HUES6 (cell line): ENCODE results near the gene KAT6B.

ENCODE experiments used
- H3K27ac ChIP-seq: 2 replicates; pipeline ENCODE4 v1.7.0; 2013; ENCODE audit warnings: low read depth, mild to moderate bottlenecking, low read length, inconsistent platforms
- H3K27me3 ChIP-seq: 2 replicates; pipeline ENCODE4 v1.6.1; 2013; ENCODE audit warnings: low read length; ENCODE audit not compliant: control insufficient read depth, insufficient read depth
- H3K36me3 ChIP-seq: 2 replicates; pipeline ENCODE4 v1.6.1; 2013; ENCODE audit warnings: low read length; ENCODE audit not compliant: control insufficient read depth, insufficient read depth
- H3K4me1 ChIP-seq: 2 replicates; pipeline ENCODE4 v1.6.1; 2013; ENCODE audit warnings: low read length; ENCODE audit not compliant: control insufficient read depth, insufficient read depth
- H3K4me3 ChIP-seq: 2 replicates; pipeline ENCODE4 v1.5.1; 2013; ENCODE audit warnings: low read depth, low read length
- H3K9ac ChIP-seq: one replicate; pipeline ENCODE4 v1.6.1; 2013; ENCODE audit warnings: mild to moderate bottlenecking, low read length
- H3K9me3 ChIP-seq: 2 replicates; pipeline ENCODE4 v1.6.1; 2013; ENCODE audit warnings: low read depth, low read length; ENCODE audit not compliant: control insufficient read depth, insufficient read depth

The KAT6B gene

DNA sequence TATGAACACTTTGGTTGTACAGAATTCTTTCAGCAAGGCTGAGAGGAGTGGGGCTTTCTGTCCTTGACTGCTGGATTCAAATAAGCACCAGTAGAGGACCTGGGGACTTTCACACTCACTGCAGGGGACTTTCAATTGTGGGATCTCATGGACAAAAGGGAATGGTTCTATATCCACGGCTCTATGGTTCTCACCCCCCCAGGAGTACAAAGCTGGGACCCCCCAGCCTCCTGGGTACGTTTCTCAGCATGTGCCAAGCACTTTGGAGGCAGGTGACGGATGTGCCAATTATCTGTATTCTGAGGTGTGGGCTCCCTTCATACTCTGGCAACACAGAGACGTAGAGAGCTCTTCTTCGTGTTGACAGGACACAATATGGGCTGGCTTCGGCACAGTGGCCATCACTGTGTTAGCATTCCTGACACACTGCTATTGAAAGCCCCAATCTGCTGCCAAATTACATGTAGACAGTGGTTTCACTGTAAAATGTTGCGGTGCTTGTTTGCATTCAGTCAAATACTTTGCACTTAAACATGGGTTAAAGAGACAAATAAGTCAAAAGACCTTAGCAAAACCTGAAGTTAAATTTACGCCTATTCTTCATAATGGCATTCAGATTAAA lies 192.4 kb downstream of the KAT6B start:
- peaks cover 7% of the 10 kb centered on the region; the same call in 1 of the 2 replicates for H3K4me1 ChIP-seq
- H3K9ac ChIP-seq, result no peak overlapping the region
- H3K27me3 ChIP-seq, result no peaks in the 10 kb centered on the region
- H3K27ac ChIP-seq, result no peak overlapping the region
- no peaks in the 10 kb centered on the region for H3K9me3 ChIP-seq
- peaks cover 9% of the 10 kb centered on the region; the same call in 1 of the 2 replicates for H3K36me3 ChIP-seq
- no peak overlapping the region for H3K4me3 ChIP-seq

DNA sequence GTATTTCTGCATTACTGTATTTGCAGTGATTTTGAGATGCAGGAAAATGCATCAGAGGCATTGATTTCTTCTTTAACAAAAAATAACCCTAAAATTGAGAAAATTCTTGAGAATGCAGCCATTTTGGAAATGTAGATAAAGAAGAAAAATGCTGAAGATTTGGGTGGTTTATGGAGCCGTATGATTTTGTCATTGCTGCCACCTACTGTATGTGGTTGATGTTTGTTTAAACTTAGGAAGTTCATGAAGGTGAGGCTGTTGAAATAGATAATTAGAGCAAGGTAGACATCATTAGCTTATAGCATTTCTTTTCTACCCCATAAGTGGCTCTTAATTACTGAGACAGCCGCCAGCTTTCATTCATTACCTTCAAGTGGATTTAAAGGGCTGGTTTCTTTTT lies 193.0 kb downstream of the KAT6B start:
- Histone ChIP-seq H3K9ac (no peak overlapping the region), H3K4me1 (peaks cover 7% of the 10 kb centered on the region; the same call in 1 of the 2 replicates), H3K27me3 (no peaks in the 10 kb centered on the region), H3K4me3 (no peak overlapping the region), H3K36me3 (peaks cover 9% of the 10 kb centered on the region; the same call in 1 of the 2 replicates), H3K27ac (no peak overlapping the region), H3K9me3 (no peaks in the 10 kb centered on the region)

DNA sequence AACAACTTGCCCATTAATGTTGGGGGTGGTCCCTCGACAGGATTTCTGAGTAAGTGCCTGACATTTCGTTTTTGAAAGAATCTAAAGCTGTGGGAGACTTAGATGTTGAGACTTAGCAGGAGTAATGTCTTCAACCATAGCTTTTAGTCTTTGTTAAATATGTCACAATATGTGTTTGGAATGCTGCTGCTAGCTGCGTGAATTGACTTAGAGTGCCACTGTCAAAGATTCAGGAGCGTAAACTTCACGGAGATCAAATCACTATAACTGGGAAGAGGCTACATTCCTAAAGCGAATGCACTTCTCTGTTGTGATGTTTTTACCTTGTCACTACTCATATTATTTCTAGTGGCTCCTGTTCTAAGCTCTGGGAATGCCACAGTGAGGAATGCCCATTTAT lies 193.8 kb downstream of the KAT6B start:
- Histone ChIP-seq H3K27me3 (no peaks in the 10 kb centered on the region), H3K4me3 (no peak overlapping the region), H3K27ac (no peak overlapping the region), H3K9me3 (no peaks in the 10 kb centered on the region), H3K9ac (no peak overlapping the region), H3K4me1 (peaks cover 7% of the 10 kb centered on the region; the same call in 1 of the 2 replicates), H3K36me3 (peaks cover 17% of the 10 kb centered on the region; the same call in 1 of the 2 replicates)

DNA sequence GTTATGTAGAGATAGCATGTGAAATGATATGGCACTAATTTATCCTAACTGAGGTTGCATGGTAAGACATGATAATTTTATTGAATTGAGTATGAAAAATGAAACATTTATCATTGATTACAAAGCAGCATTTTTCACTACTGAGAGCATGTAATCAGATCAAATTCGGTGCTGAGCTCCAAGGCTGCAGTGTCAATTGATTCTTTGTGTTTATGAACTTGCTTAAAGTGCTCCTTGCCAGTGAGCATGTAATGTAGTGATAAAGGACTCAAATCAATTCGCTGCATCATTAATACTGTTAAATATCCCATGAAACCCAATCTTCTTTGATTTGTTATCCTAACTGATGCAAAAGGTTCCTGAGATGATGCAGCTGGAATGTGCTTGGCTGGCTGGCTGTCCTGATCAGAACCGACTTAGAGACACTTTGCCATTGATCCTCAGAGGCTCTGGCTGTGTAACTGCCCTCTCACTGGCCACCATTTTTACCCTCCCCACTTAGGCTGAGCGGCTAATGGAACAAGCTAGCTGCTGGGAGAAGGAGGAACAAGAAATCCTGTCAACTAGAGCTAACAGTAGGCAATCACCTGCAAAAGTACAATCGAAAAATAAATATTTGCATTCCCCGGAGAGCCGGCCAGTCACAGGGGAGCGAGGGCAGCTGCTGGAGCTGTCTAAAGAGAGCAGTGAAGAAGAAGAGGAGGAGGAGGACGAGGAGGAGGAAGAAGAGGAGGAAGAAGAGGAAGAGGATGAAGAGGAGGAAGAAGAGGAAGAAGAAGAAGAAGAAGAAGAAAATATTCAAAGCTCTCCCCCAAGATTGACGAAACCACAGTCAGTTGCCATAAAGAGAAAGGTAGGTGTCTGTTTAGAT lies 195.2 kb downstream of the KAT6B start:
- Histone ChIP-seq H3K27ac (no peak overlapping the region), H3K36me3 (peaks cover 23% of the 10 kb centered on the region; the same call in 1 of the 2 replicates), H3K4me3 (no peak overlapping the region)

DNA sequence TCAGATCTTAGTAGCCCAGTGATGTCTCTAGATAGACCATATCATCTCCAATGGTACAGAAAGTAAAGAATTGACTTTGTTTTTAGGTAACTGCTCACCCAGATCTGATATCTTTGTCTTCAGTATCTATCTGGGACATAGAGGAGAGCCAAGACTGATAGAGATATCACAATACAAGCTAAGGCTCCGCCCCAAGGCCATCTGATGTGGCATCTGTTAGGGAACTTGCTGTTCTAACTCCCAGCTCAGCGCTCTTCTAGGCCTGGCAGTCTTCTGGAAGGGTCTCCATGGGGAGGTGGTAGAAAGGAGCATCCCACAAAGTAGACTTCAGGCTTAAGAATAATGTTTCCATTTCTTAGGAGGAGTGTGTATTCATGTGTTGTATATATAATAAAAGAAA lies 196.7 kb downstream of the KAT6B start:
- Histone ChIP-seq H3K9ac (no peak overlapping the region), H3K27ac (no peak overlapping the region), H3K4me1 (peaks cover 7% of the 10 kb centered on the region; the same call in 1 of the 2 replicates), H3K36me3 (peaks cover 26% of the 10 kb centered on the region; the same call in 1 of the 2 replicates), H3K27me3 (no peaks in the 10 kb centered on the region), H3K9me3 (no peaks in the 10 kb centered on the region), H3K4me3 (no peak overlapping the region)

More for the DNA sequence above, 195.2 kb downstream of the KAT6B start:
- H3K9ac ChIP-seq, result no peak overlapping the region
- H3K27me3 ChIP-seq, result no peaks in the 10 kb centered on the region
- no peaks in the 10 kb centered on the region for H3K9me3 ChIP-seq
- H3K4me1 ChIP-seq, result peaks cover 7% of the 10 kb centered on the region; the same call in 1 of the 2 replicates

DNA sequence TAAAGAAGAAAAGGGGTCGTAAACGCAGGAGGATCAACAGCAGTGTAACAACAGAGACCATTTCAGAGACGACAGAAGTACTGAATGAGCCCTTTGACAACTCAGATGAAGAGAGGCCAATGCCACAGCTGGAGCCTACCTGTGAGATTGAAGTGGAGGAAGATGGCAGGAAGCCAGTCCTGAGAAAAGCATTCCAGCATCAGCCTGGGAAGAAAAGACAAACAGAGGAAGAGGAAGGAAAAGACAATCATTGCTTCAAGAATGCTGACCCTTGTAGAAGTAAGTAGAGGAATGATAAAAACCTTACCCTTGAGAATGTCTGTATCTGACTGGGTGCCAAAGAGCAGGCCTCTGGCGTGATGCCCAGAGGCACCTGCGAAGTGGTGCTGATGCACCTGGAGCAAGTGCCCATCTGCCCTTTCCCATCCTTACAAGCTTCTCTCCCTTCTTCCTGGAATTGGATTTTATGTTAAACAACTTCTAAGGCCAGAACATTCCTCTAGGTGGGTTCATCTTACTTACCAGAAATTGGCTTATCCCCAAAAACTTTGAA lies 198.6 kb downstream of the KAT6B start:
- Histone ChIP-seq H3K27me3 (no peaks in the 10 kb centered on the region), H3K4me1 (no peaks in the 10 kb centered on the region), H3K27ac (no peak overlapping the region), H3K4me3 (no peak overlapping the region), H3K36me3 (peaks cover 43% of the 10 kb centered on the region), H3K9ac (no peak overlapping the region), H3K9me3 (no peaks in the 10 kb centered on the region)

DNA sequence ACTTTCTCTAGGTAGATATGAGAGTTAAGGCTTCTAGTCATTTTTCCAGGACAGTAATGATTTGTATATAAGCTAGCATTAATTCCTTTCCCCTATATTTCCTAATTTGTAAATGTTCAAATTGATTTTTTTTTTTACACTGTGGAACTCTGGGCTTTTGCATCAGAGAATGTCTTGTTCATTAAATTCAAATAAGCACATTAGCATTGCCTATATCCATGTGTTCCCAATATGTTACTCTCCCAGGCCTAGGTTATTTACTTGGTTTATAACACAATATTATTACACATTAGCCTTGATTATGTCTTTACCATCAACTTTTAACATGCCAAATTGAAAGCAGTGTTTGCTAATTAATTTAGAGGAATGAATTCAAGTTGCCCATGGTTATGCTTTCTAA lies 201.6 kb downstream of the KAT6B start:
- Histone ChIP-seq H3K4me1 (no peaks in the 10 kb centered on the region), H3K9me3 (no peaks in the 10 kb centered on the region), H3K36me3 (peaks cover 41% of the 10 kb centered on the region), H3K27me3 (no peaks in the 10 kb centered on the region), H3K4me3 (no peak overlapping the region), H3K9ac (no peak overlapping the region), H3K27ac (no peak overlapping the region)

DNA sequence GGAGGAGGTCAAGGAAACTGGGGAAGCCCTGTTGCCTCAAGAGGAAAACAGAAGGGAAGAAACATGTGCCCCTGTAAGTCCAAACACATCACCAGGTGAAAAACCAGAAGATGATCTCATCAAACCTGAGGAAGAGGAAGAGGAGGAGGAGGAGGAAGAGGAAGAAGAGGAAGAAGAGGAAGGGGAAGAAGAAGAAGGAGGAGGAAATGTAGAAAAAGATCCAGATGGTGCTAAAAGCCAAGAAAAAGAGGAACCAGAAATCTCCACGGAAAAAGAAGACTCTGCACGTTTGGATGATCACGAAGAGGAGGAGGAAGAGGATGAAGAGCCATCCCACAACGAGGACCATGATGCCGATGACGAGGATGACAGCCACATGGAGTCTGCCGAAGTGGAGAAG lies 202.3 kb downstream of the KAT6B start:
- Histone ChIP-seq H3K4me1 (no peaks in the 10 kb centered on the region), H3K27me3 (no peaks in the 10 kb centered on the region), H3K36me3 (peaks cover 41% of the 10 kb centered on the region), H3K4me3 (no peak overlapping the region), H3K9me3 (no peaks in the 10 kb centered on the region), H3K27ac (no peak overlapping the region), H3K9ac (no peak overlapping the region)

DNA sequence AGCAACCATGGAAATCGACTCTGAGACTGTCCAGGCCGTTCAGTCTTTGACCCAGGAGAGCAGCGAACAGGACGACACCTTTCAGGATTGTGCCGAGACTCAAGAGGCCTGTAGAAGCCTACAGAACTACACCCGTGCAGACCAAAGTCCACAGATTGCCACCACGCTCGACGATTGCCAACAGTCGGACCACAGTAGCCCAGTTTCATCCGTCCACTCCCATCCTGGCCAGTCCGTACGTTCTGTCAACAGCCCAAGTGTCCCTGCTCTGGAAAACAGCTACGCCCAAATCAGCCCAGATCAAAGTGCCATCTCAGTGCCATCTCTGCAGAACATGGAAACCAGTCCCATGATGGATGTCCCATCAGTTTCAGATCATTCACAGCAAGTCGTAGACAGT lies 203.0 kb downstream of the KAT6B start:
- no peaks in the 10 kb centered on the region for H3K27me3 ChIP-seq
- no peak overlapping the region for H3K4me3 ChIP-seq
- H3K4me1 ChIP-seq, result no peaks in the 10 kb centered on the region
- H3K9me3 ChIP-seq, result no peaks in the 10 kb centered on the region
- H3K36me3 ChIP-seq, result peaks cover 41% of the 10 kb centered on the region
- H3K27ac ChIP-seq, result no peak overlapping the region
- H3K9ac ChIP-seq, result no peak overlapping the region

DNA sequence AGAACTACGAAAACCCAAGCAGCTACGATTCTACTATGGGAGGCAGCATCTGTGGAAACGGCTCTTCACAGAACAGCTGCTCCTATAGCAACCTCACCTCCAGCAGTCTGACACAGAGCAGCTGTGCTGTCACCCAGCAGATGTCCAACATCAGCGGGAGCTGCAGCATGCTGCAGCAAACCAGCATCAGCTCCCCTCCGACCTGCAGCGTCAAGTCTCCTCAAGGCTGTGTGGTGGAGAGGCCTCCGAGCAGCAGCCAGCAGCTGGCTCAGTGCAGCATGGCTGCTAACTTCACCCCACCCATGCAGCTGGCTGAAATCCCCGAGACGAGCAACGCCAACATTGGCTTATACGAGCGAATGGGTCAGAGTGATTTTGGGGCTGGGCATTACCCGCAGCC lies 203.5 kb downstream of the KAT6B start:
- H3K4me1 ChIP-seq, result no peaks in the 10 kb centered on the region
- no peak overlapping the region for H3K4me3 ChIP-seq
- no peaks in the 10 kb centered on the region for H3K9me3 ChIP-seq
- no peak overlapping the region for H3K9ac ChIP-seq
- no peak overlapping the region for H3K27ac ChIP-seq
- peaks cover 37% of the 10 kb centered on the region for H3K36me3 ChIP-seq
- H3K27me3 ChIP-seq, result no peaks in the 10 kb centered on the region

DNA sequence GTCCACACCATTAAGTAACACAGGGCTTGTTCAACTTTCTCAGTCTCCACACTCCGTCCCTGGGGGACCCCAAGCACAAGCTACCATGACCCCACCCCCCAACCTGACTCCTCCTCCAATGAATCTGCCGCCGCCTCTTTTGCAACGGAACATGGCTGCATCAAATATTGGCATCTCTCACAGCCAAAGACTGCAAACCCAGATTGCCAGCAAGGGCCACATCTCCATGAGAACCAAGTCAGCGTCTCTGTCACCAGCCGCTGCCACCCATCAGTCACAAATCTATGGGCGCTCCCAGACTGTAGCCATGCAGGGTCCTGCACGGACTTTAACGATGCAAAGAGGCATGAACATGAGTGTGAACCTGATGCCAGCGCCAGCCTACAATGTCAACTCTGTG lies 204.0 kb downstream of the KAT6B start:
- Histone ChIP-seq H3K27me3 (no peaks in the 10 kb centered on the region), H3K27ac (no peak overlapping the region), H3K4me1 (no peaks in the 10 kb centered on the region), H3K9me3 (no peaks in the 10 kb centered on the region), H3K36me3 (peaks cover 31% of the 10 kb centered on the region), H3K4me3 (no peak overlapping the region), H3K9ac (no peak overlapping the region)
